ENCODE data around the gene QTRT2.

DNA sequence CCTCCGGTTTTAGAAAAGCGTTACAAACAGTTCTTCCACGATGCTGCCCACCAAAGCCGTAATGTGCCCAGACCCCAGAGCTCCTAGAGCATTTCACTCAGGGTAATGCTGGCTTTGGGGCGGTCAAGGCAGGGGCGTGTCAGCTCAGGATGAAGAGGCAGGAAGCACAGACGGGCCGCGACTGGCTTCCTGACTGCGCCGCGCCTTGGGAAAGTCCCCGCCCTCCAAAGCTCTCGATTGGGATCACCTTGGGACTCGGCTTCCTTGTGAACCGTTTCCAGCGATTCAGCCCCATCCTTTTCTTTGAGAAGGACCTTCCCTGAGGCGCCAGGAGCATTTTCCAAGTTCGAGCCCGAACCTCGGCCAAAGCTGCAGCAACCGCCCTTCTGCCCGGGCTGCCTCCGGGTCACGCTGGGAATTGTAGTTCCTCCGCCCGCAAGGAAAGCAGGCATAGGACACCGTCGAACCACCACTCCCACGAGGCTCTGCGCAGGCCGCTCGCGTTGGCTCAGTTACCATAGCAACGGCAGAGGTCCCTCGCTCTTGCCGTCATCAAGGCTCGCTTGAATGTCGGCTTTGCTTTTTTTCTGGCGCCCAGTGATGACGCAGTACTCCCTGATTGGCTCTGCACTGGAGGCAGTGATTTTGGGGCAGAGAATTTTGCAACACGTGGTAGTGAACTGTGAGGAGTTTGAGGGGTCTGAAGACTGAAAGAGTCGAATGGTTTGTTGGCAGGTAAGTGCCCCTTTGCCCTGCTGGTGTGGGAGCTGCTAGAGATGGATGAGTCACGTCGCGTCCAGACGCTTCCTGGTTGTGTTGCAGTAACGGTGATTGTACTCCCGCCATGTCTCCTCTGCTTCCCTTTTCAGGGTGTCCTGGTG, at the start of gene QTRT2, which contains the start of gene CCDC191:
- TF ChIP-seq ATF7 (IDR thresholded peaks at IDR 0.05): peak; percentile 68
- peak; percentile 74 to 94 for TF ChIP-seq RCOR1 (IDR thresholded peaks at IDR 0.05; ENCODE audit: borderline replicate concordance in 1 of 2, low read depth in 2 of 2, low read length in 2 of 2)
- TF ChIP-seq BMI1 (IDR thresholded peaks at IDR 0.05; ENCODE audit: low read length): peak; percentile 98
- TF ChIP-seq, protein P1, sequence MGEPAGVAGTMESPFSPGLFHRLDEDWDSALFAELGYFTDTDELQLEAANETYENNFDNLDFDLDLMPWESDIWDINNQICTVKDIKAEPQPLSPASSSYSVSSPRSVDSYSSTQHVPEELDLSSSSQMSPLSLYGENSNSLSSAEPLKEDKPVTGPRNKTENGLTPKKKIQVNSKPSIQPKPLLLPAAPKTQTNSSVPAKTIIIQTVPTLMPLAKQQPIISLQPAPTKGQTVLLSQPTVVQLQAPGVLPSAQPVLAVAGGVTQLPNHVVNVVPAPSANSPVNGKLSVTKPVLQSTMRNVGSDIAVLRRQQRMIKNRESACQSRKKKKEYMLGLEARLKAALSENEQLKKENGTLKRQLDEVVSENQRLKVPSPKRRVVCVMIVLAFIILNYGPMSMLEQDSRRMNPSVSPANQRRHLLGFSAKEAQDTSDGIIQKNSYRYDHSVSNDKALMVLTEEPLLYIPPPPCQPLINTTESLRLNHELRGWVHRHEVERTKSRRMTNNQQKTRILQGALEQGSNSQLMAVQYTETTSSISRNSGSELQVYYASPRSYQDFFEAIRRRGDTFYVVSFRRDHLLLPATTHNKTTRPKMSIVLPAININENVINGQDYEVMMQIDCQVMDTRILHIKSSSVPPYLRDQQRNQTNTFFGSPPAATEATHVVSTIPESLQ (CRISPR knock-in tag; IDR thresholded peaks at IDR 0.05): no peak
- no peak for TF ChIP-seq JUND (IDR thresholded peaks at IDR 0.05; ENCODE audit: borderline replicate concordance, low read depth, low read length)
- peak; percentile 51; the same call in 2 of the 3 replicates for TF ChIP-seq JUND (tag; IDR thresholded peaks at IDR 0.05; ENCODE audit: borderline replicate concordance, low read depth, low read length)
- TF ChIP-seq MCM3 (IDR thresholded peaks at IDR 0.05): no peak

Data from K562 (cell line).